Spleen (tissue), 11 donors: Measurements from ENCODE around the gene ARHGAP27. TPM values are rescaled to one million over a fixed set of nuclear protein-coding genes. Genes with fewer than 3 reads are reported as not detected.

Experiments used
- DNase-seq: peaks from one replicate; pipeline ENCODE4 v3.0.0-alpha.2; 2020
- H3K27ac ChIP-seq, 8 donors: fragments of 200-600 bp; sonication (generic) in 7 of 8; 1 replicate in 4 of 8; 2 replicates in 4 of 8; pipeline versions ENCODE4 v1.5.0 to v1.8.0; 2016 to 2021; ENCODE audit warnings: inconsistent platforms in 4 of 8, mild to moderate bottlenecking in 4 of 8, moderate library complexity in 1 of 8
- H3K27me3 ChIP-seq, 7 donors: fragments of 200-600 bp; sonication (generic) in 6 of 7; replicated peaks in 1 of 7; 1 replicate in 4 of 7; 2 replicates in 3 of 7; pipeline versions ENCODE4 v1.5.0 to v1.8.0; 2016 to 2021; ENCODE audit warnings: inconsistent platforms in 3 of 7, mild to moderate bottlenecking in 1 of 7
- H3K36me3 ChIP-seq, 6 donors: fragments of 200-600 bp; sonication (generic) in 5 of 6; 1 replicate in 4 of 6; 2 replicates in 2 of 6; pipeline versions ENCODE4 v1.5.0 to v1.8.0; 2016 to 2021; ENCODE audit warnings: inconsistent platforms in 2 of 6
- H3K4me1 ChIP-seq, 6 donors: fragments of 200-600 bp; sonication (generic) in 5 of 6; 1 replicate in 3 of 6; 2 replicates in 3 of 6; pipeline versions ENCODE4 v1.5.0 to v1.8.0; 2016 to 2021; ENCODE audit warnings: inconsistent platforms in 3 of 6
- H3K4me3 ChIP-seq, 8 donors: fragments of 200-600 bp; sonication (generic) in 7 of 8; 1 replicate in 4 of 8; 2 replicates in 4 of 8; pipeline versions ENCODE4 v1.5.0 to v1.8.0; 2016 to 2021; ENCODE audit warnings: inconsistent platforms in 4 of 8, mild to moderate bottlenecking in 4 of 8, moderate library complexity in 2 of 8
- H3K9me3 ChIP-seq, 8 donors: fragments of 200-600 bp; sonication (generic) in 7 of 8; 1 replicate in 4 of 8; 2 replicates in 4 of 8; pipeline versions ENCODE4 v1.5.0 to v1.8.0; 2016 to 2021; ENCODE audit warnings: inconsistent platforms in 4 of 8
- CTCF ChIP-seq, 11 experiments: fragments of 200-600 bp in 7 of 11; fragments of 450-650 bp in 4 of 11; sonication (generic) in 4 of 11; IDR thresholded peaks in 8 of 11; conservative IDR thresholded peaks in 3 of 11; 1 replicate in 7 of 11; 2 replicates in 4 of 11; pipeline versions ENCODE4 v1.4.0 to v1.8.0; 2016 to 2021; ENCODE audit warnings: antibody characterized with exemption in 11 of 11, inconsistent platforms in 4 of 11, mild to moderate bottlenecking in 1 of 11
- POLR2A ChIP-seq, 3 donors: fragments of 450-650 bp; IDR thresholded peaks; one replicate each; pipeline ENCODE4 v1.5.1; 2017; ENCODE audit warnings: antibody characterized with exemption in 3 of 3, mild to moderate bottlenecking in 1 of 3
- POLR2AphosphoS5 ChIP-seq, 3 donors: sonication (generic); formaldehyde crosslinking; IDR thresholded peaks; one replicate each; pipeline ENCODE4 v1.5.1; 2017; ENCODE audit warnings: antibody characterized with exemption in 3 of 3
- WGBS, 5 donors: extraction: QIAGEN DNeasy Blood & Tissue Kit in 3 of 5; methylation state at CpG; one replicate each; pipeline versions ENCODE4 v1.1.5 to v1.1.7; 2013 to 2018; 5-methylcytosine and 5-hydroxymethylcytosine counted together
- intact Hi-C: fragments of 100-400 bp; cut with DNase I; formaldehyde crosslinking; loops from one replicate; pipeline ENCODE4 v1.15.0; 2023; ENCODE audit warnings: low total_unique reads
- polyA plus RNA-seq, 3 donors: library from polyadenylated mRNA; stranded (reverse); fragments of 200-250 nt; gene quantifications; one replicate each; pipeline ENCODE4 v1.2.1, GENCODE V29; 2013
- total RNA-seq, 7 donors: library from RNA; depleted of rRNA in 3 of 7; stranded (reverse); fragments of >200 nt in 3 of 7; fragmentation: NEBNext Ultra II Directional in 4 of 7; extraction: Animal tissue kit (Norgen Biotek cat#: 25700) in 4 of 7; gene quantifications; one replicate each; pipeline versions ENCODE4 v1.1.0 to v1.2.1, GENCODE V29; 2016 to 2021
- donor health status: healthy with polysubstance abuse.
- donor health status: DM: no; HTN: no; CAD: no; lungs with moderate emphysema.
- donor health status: DM: no; HTN: no; CAD: no.
- donor health status: Bipolar disorder and iron deficiency.
- donor health status: healthy.
- donor health status: DM: no; HTN: no; CAD: no.
- donor health status: DM: yes; HTN: yes; CAD: no.

Gene ARHGAP27
- total and polyA plus RNA-seq, 10 donors = 43.6 to 151 (median 118) TPM

DNA sequence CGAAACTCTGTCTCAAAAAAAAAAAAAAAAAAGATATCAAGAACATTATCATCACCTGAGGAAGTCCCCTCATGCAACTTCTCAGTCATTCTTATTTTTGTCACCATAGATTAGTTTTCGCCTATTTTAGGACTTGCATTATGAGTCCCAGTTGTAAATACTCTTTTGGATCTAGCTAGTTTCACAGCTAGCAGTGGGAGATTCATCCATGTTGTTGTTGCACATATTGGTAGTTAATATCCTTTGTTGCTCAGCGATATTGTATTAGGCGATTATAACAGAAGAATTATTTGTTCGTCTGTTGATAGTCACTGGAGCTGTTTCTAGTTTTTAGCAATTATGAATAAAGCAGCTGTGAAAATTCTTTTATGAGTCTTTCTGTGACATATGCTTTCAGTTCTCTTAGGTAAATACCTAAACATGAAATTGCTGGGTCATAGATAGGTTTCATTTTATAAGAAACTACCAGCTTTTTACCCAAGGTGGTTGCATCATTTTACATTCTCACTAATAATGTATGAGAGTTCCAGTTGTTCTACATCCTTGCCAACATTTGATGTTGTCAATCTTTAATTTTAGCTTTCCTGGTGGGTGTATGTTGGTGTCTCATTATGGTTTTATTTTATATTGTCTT, 75.2 kb downstream of the ARHGAP27 start:
- intact Hi-C loops = no loop called here
- H3K4me1 ChIP-seq = peaks cover 0 to 5% (median 0%) of the 10 kb centered on the region in 6 donors
- peaks cover 0 to 34% (median 4%) of the 10 kb centered on the region in 7 donors for H3K27me3 ChIP-seq
- H3K36me3 ChIP-seq = no peaks in the 10 kb centered on the region
- TF ChIP-seq POLR2AphosphoS5 (IDR thresholded peaks at IDR 0.05) (no peak), POLR2A (IDR thresholded peaks at IDR 0.05) (no peak), CTCF (IDR thresholded peaks at IDR 0.05 in 8 of 11, conservative IDR thresholded peaks at IDR 0.05 in 3 of 11) (no peak)
- H3K27ac ChIP-seq = no peak overlapping the region
- no peak overlapping the region for H3K4me3 ChIP-seq
- 71 to 90% (median 84%) methylated on average over 5 of the region's 5 CpGs for WGBS, 5 donors
- H3K9me3 ChIP-seq = peaks cover 0 to 2% (median 0%) of the 10 kb centered on the region in 8 donors
- no peak for DNase-seq

DNA sequence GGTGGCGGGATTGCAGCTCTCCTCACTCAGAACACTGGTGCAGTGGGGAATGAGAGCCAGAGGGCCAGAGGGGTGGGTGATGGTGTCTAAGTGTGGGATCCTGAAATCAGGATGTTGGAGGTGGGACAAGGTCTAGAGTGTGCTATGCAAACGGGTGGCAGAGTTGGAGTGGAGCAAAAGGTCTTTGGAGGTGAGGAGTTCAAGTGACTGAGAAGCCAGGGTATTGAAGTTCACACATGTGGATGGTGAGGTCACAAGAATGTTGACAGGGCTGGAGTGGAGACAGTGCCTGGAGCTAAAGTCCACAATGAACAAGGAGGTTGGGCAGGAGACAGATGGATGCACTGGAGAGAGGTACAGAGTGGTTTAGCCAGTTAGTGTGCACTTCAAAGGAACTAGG, 77.6 kb downstream of the ARHGAP27 start:
- peaks cover 0 to 10% (median 0%) of the 10 kb centered on the region in 7 donors for H3K27me3 ChIP-seq
- no peak for TF ChIP-seq CTCF (IDR thresholded peaks at IDR 0.05 in 8 of 11, conservative IDR thresholded peaks at IDR 0.05 in 3 of 11)
- no peak for TF ChIP-seq POLR2A (IDR thresholded peaks at IDR 0.05)
- no peak for TF ChIP-seq POLR2AphosphoS5 (IDR thresholded peaks at IDR 0.05)
- no peaks in the 10 kb centered on the region for H3K36me3 ChIP-seq
- H3K27ac ChIP-seq = no peak overlapping the region
- H3K9me3 ChIP-seq = peaks cover 0 to 8% (median 0%) of the 10 kb centered on the region in 8 donors
- H3K4me1 ChIP-seq = peaks cover 0 to 5% (median 0%) of the 10 kb centered on the region in 6 donors
- WGBS, 5 donors = 65 to 78% (median 70%) methylated on average over 2 of the region's 2 CpGs
- DNase-seq = peak; percentile 14
- H3K4me3 ChIP-seq = no peak overlapping the region
- intact Hi-C loops = no loop called here

GRCh38 chr17:45353043-45353442, 79.6 kb downstream of the ARHGAP27 start:
- Histone ChIP-seq H3K4me1 (peaks cover 0 to 5% (median 0%) of the 10 kb centered on the region in 6 donors), H3K27ac (no peak overlapping the region), H3K4me3 (no peak overlapping the region), H3K27me3 (peaks cover 0 to 5% (median 0%) of the 10 kb centered on the region in 7 donors), H3K9me3 (peaks cover 0 to 8% (median 0%) of the 10 kb centered on the region in 8 donors), H3K36me3 (no peaks in the 10 kb centered on the region)
- WGBS, 5 donors = 42 to 52% (median 48%) methylated on average over 4 of the region's 4 CpGs
- DNase-seq = peak; percentile 1
- intact Hi-C loops = no loop called here
- no peak for TF ChIP-seq POLR2AphosphoS5 (IDR thresholded peaks at IDR 0.05)
- no peak for TF ChIP-seq CTCF (IDR thresholded peaks at IDR 0.05 in 8 of 11, conservative IDR thresholded peaks at IDR 0.05 in 3 of 11)
- no peak for TF ChIP-seq POLR2A (IDR thresholded peaks at IDR 0.05)

GRCh38 chr17:45351831-45352230, 80.8 kb downstream of the ARHGAP27 start:
- 91 to 100% (median 97%) methylated on average over 2 of the region's 2 CpGs for WGBS, 5 donors
- Histone ChIP-seq H3K4me3 (no peak overlapping the region), H3K4me1 (peaks cover 0 to 5% (median 0%) of the 10 kb centered on the region in 6 donors), H3K36me3 (no peaks in the 10 kb centered on the region), H3K27me3 (peaks cover 0 to under 1% (median 0%) of the 10 kb centered on the region in 7 donors), H3K27ac (no peak overlapping the region), H3K9me3 (peaks cover 0 to 8% (median 0%) of the 10 kb centered on the region in 8 donors)
- TF ChIP-seq POLR2A (IDR thresholded peaks at IDR 0.05) = no peak
- no peak for TF ChIP-seq CTCF (IDR thresholded peaks at IDR 0.05 in 8 of 11, conservative IDR thresholded peaks at IDR 0.05 in 3 of 11)
- no peak for TF ChIP-seq POLR2AphosphoS5 (IDR thresholded peaks at IDR 0.05)
- no peak for DNase-seq
- intact Hi-C loops = no loop called here
